HEK293 (cell line): ENCODE results near the gene PPM1J.

Source experiments
- CTCF ChIA-PET: fragments of 350-600 bp; formaldehyde crosslinking; extraction: SDS; loops from one replicate; lab custom pipeline; 2021; ENCODE audit warnings: antibody characterized with exemption; lab: Yijun Ruan, JAX
- POLR2A ChIA-PET: fragments of 300-600 bp; formaldehyde crosslinking; extraction: SDS; loops from one replicate; lab custom pipeline; 2020; ENCODE audit warnings: antibody characterized with exemption, inconsistent platforms; lab: Yijun Ruan, JAX
- H3K27ac ChIP-seq: fragments of 200-500 bp; sonication (Bioruptor generic); 2 replicates; pipeline ENCODE4 v1.5.1; 2014; ENCODE audit warnings: low read depth, low read length, control low read depth, inconsistent platforms; ENCODE audit errors: extremely low read depth
- H3K36me3 ChIP-seq, 2 experiments: fragments of 200-500 bp in 1 of 2; sonication (Bioruptor generic) in 1 of 2; 1 replicate in 1 of 2; 2 replicates in 1 of 2; pipeline ENCODE4 v1.5.1; 2014 to 2017; ENCODE audit warnings: inconsistent platforms in 2 of 2, low read length in 2 of 2; ENCODE audit not compliant: control insufficient read depth in 2 of 2, insufficient read depth in 1 of 2
- H3K4me1 ChIP-seq: fragments of 200-500 bp; sonication (Bioruptor generic); 2 replicates; pipeline ENCODE4 v1.5.1; 2014; ENCODE audit warnings: mild to moderate bottlenecking, low read length, inconsistent platforms; ENCODE audit not compliant: control insufficient read depth, insufficient read depth
- H3K4me3 ChIP-seq: 2 replicates; pipeline ENCODE4 v1.5.1; 2011; ENCODE audit warnings: low read depth, mild to moderate bottlenecking, control low read depth, low read length, moderate library complexity
- H3K9me3 ChIP-seq: fragments of 200-500 bp; sonication (Bioruptor generic); 2 replicates; pipeline ENCODE4 v1.5.1; 2014; ENCODE audit warnings: low read depth, low read length, inconsistent platforms; ENCODE audit not compliant: control insufficient read depth, insufficient read depth
- GLIS2 ChIP-seq: fragments of 450-650 bp; formaldehyde crosslinking; IDR thresholded peaks from 2 replicates; pipeline ENCODE4 v1.5.1; 2016; ENCODE audit warnings: missing biosample characterization, missing genetic modification characterization
- KLF10 ChIP-seq: fragments of 450-650 bp; IDR thresholded peaks from 2 replicates; pipeline ENCODE4 v1.5.1; 2018; ENCODE audit warnings: missing biosample characterization, mild to moderate bottlenecking, missing genetic modification characterization
- KLF8 ChIP-seq: fragments of 450-650 bp; formaldehyde crosslinking; IDR thresholded peaks from 2 replicates; pipeline ENCODE4 v1.5.1; 2016; ENCODE audit warnings: missing biosample characterization, missing genetic modification characterization
- SP2 ChIP-seq: fragments of 450-650 bp; formaldehyde crosslinking; IDR thresholded peaks from 2 replicates; pipeline ENCODE4 v1.5.1; 2016; ENCODE audit warnings: missing biosample characterization, missing genetic modification characterization
- WT1 ChIP-seq: fragments of 450-650 bp; formaldehyde crosslinking; IDR thresholded peaks from 2 replicates; pipeline ENCODE4 v1.5.1; 2016; ENCODE audit warnings: missing biosample characterization, missing genetic modification characterization
- YY1 ChIP-seq: fragments of 450-650 bp; formaldehyde crosslinking; IDR thresholded peaks from 2 replicates; pipeline ENCODE4 v1.5.1; 2018; ENCODE audit warnings: missing biosample characterization, missing genetic modification characterization
- ZBTB20 ChIP-seq: fragments of 450-650 bp; formaldehyde crosslinking; IDR thresholded peaks from 2 replicates; pipeline ENCODE4 v1.5.1; 2016; ENCODE audit warnings: missing biosample characterization, missing genetic modification characterization
- ZFP37 ChIP-seq: fragments of 450-650 bp; formaldehyde crosslinking; IDR thresholded peaks from 2 replicates; pipeline ENCODE4 v1.5.1; 2016; ENCODE audit warnings: missing biosample characterization, missing genetic modification characterization
- ZNF121 ChIP-seq: fragments of 450-650 bp; formaldehyde crosslinking; IDR thresholded peaks from 2 replicates; pipeline ENCODE4 v1.5.1; 2016; ENCODE audit warnings: missing biosample characterization, missing genetic modification characterization
- ZNF146 ChIP-seq: fragments of 450-650 bp; formaldehyde crosslinking; IDR thresholded peaks from 2 replicates; pipeline ENCODE4 v1.5.1; 2016; ENCODE audit warnings: missing biosample characterization, missing genetic modification characterization
- ZNF19 ChIP-seq: fragments of 450-650 bp; formaldehyde crosslinking; IDR thresholded peaks from 2 replicates; pipeline ENCODE4; 2016; ENCODE audit warnings: missing biosample characterization, missing genetic modification characterization, low read depth
- ZNF223 ChIP-seq: fragments of 450-650 bp; formaldehyde crosslinking; IDR thresholded peaks from 2 replicates; pipeline ENCODE4 v1.5.1; 2016; ENCODE audit warnings: missing biosample characterization, missing genetic modification characterization
- ZNF324 ChIP-seq: fragments of 450-650 bp; formaldehyde crosslinking; IDR thresholded peaks from 2 replicates; pipeline ENCODE4 v1.5.1; 2016; ENCODE audit warnings: missing biosample characterization, missing genetic modification characterization
- ZNF600 ChIP-seq: fragments of 450-650 bp; formaldehyde crosslinking; IDR thresholded peaks from 2 replicates; pipeline ENCODE4 v1.5.1; 2016; ENCODE audit warnings: missing biosample characterization, missing genetic modification characterization
- ZNF624 ChIP-seq: fragments of 450-650 bp; formaldehyde crosslinking; IDR thresholded peaks from 2 replicates; pipeline ENCODE4 v1.5.1; 2017; ENCODE audit warnings: missing biosample characterization, missing genetic modification characterization
- ZNF660 ChIP-seq: fragments of 450-650 bp; IDR thresholded peaks from 2 replicates; pipeline ENCODE4 v1.5.1; 2018; ENCODE audit warnings: missing biosample characterization, mild to moderate bottlenecking, missing genetic modification characterization
- ZNF785 ChIP-seq: fragments of 450-650 bp; formaldehyde crosslinking; IDR thresholded peaks from 2 replicates; pipeline ENCODE4 v1.5.1; 2016; ENCODE audit warnings: missing biosample characterization, missing genetic modification characterization
- ZSCAN23 ChIP-seq: fragments of 450-650 bp; formaldehyde crosslinking; IDR thresholded peaks from 2 replicates; pipeline ENCODE4 v1.5.1; 2016; ENCODE audit warnings: missing biosample characterization, missing genetic modification characterization
- ZXDB ChIP-seq: fragments of 450-650 bp; formaldehyde crosslinking; IDR thresholded peaks from 2 replicates; pipeline ENCODE4 v1.5.1; 2016; ENCODE audit warnings: missing biosample characterization, missing genetic modification characterization
- TF ChIP-seq, protein P1 (sequence below): fragments of 450-650 bp; formaldehyde crosslinking; IDR thresholded peaks from 2 replicates; pipeline ENCODE4 v1.5.0; 2017; ENCODE audit warnings: missing biosample characterization, missing genetic modification characterization, borderline replicate concordance
- TF ChIP-seq, protein P2 (sequence below): fragments of 450-650 bp; IDR thresholded peaks from 2 replicates; pipeline ENCODE4 v1.5.1; 2018; ENCODE audit warnings: missing biosample characterization, missing genetic modification characterization
- TF ChIP-seq, protein P3 (sequence below): fragments of 450-650 bp; formaldehyde crosslinking; IDR thresholded peaks from 2 replicates; pipeline ENCODE4 v1.5.1; 2016; ENCODE audit warnings: missing biosample characterization, missing genetic modification characterization
- TF ChIP-seq, protein P4 (sequence below): fragments of 450-650 bp; formaldehyde crosslinking; IDR thresholded peaks from 2 replicates; pipeline ENCODE4 v1.5.1; 2016; ENCODE audit warnings: missing biosample characterization, missing genetic modification characterization, borderline replicate concordance

The PPM1J gene

DNA sequence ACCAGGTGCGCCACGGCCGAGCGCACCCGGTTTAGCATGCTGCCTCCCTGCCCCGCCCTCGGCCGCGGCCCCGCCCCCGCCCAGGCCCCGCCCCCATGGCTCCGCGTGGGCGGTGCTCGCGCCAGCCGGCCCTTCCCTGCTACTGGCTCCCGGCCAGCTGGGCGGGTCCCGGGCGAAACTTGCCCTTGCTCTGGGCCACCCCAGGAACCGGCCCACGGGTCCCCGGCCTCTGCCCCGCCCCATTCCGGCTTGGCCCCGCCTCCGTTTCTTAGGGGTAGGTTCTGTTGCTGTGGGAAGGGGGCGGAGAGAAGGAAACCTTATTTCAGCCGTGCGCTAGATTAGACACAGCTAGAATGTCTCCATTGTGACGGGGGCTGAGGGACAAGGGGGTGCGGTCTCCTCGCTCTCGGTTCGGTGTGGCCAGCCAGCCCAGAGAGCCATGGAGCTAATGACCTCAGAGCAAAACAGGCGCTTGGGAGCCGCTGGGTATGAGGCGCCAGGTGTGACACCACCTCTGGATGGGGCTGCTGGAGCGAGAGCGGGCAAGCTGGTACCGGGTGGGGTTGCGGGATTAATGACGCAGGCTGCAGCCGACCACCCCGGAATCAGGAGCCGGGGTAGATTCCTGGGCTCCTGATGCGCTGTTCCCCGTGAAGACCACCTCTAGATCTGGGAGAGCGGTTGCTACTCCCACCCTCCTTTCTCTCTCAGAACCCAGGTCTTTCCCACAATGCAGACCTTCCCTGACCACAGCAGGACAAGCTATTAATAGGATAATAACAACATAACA is at the start of gene PPM1J (continued):
- TF ChIP-seq ZXDB (tag by site-specific recombination) (0 out of 2 replicates have a peak, but pooled peaks have one; percentile 17), ZNF19 (tag by site-specific recombination) (no peak), ZNF223 (tag by site-specific recombination) (no peak), ZNF624 (no peak), KLF8 (tag by site-specific recombination) (peak; percentile 79), ZNF785 (tag by site-specific recombination) (no peak), SP2 (tag by site-specific recombination) (peak; percentile 92), GLIS2 (tag by site-specific recombination) (peak; percentile 57), ZNF660 (tag by site-specific recombination) (peak; percentile 57), KLF10 (tag by site-specific recombination) (peak; percentile 82; the same call in 1 of the 2 replicates), ZBTB20 (tag by site-specific recombination) (peak; percentile 96)
- TF ChIP-seq, all 188 proteins: peak for 21

DNA sequence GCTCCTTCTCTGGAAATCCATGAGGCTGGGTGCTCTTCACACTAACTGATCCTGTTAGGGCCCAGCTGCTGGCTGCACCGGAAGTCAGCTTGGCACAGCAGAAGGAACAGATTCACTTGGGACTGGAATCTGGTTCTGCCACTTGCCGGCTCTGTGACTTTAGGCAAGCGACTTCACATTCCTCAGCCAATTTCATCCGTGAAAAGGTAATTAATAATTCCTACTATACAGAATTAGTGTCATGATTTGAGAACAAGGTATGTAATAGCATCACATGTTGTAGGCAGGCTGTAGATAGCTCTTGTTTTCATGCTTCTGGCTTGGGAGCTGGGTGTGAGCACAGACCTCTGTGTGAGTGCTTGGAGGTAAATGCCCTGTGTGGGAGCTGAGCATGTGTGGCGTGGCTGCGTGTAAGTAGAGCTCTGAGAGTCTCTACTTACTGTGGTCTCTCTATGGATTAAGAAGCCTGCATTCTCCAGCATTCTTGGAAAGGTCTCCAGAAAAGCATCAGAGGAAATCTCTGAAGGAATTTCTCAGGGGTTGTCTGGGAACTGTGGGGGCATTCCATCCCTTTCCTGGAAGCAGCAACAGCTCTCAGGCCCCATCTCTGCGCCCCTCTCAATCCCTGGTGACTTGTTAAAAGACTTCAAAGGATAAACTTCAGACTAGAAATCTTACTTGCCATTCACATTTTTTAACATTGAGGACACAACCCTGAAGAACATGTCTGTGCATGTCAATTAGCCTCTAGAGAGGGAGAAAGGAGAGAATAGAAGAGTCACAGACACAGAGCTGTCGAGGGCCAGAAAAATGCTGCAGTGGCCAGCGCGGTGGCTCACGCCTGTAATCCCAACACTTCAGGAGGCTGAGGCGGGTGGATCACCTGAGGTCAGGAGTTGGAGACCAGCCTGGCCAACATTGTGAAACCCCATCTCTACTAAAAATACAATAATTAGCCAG is 47.7 kb upstream of the PPM1J start:
- no peaks in the 10 kb centered on the region for H3K9me3 ChIP-seq
- TF ChIP-seq, protein P1, sequence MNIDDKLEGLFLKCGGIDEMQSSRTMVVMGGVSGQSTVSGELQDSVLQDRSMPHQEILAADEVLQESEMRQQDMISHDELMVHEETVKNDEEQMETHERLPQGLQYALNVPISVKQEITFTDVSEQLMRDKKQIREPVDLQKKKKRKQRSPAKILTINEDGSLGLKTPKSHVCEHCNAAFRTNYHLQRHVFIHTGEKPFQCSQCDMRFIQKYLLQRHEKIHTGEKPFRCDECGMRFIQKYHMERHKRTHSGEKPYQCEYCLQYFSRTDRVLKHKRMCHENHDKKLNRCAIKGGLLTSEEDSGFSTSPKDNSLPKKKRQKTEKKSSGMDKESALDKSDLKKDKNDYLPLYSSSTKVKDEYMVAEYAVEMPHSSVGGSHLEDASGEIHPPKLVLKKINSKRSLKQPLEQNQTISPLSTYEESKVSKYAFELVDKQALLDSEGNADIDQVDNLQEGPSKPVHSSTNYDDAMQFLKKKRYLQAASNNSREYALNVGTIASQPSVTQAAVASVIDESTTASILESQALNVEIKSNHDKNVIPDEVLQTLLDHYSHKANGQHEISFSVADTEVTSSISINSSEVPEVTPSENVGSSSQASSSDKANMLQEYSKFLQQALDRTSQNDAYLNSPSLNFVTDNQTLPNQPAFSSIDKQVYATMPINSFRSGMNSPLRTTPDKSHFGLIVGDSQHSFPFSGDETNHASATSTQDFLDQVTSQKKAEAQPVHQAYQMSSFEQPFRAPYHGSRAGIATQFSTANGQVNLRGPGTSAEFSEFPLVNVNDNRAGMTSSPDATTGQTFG, result no peak
- TF ChIP-seq YY1 (tag by site-specific recombination) (no peak), ZNF600 (tag by site-specific recombination) (peak; percentile 43; the same call in 1 of the 2 replicates), ZFP37 (tag by site-specific recombination) (no peak), WT1 (no peak), ZNF785 (tag by site-specific recombination) (no peak), ZSCAN23 (tag by site-specific recombination) (no peak), ZNF121 (tag by site-specific recombination) (no peak), ZNF324 (tag by site-specific recombination) (no peak), ZNF146 (tag by site-specific recombination) (no peak)
- TF ChIP-seq, protein P2, sequence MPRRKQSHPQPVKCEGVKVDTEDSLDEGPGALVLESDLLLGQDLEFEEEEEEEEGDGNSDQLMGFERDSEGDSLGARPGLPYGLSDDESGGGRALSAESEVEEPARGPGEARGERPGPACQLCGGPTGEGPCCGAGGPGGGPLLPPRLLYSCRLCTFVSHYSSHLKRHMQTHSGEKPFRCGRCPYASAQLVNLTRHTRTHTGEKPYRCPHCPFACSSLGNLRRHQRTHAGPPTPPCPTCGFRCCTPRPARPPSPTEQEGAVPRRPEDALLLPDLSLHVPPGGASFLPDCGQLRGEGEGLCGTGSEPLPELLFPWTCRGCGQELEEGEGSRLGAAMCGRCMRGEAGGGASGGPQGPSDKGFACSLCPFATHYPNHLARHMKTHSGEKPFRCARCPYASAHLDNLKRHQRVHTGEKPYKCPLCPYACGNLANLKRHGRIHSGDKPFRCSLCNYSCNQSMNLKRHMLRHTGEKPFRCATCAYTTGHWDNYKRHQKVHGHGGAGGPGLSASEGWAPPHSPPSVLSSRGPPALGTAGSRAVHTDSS, result no peak
- TF ChIP-seq, protein P3, sequence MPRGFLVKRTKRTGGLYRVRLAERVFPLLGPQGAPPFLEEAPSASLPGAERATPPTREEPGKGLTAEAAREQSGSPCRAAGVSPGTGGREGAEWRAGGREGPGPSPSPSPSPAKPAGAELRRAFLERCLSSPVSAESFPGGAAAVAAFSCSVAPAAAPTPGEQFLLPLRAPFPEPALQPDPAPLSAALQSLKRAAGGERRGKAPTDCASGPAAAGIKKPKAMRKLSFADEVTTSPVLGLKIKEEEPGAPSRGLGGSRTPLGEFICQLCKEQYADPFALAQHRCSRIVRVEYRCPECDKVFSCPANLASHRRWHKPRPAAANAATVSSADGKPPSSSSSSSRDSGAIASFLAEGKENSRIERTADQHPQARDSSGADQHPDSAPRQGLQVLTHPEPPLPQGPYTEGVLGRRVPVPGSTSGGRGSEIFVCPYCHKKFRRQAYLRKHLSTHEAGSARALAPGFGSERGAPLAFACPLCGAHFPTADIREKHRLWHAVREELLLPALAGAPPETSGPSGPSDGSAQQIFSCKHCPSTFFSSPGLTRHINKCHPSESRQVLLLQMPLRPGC (tag by site-specific recombination), result no peak
- TF ChIP-seq, protein P4, sequence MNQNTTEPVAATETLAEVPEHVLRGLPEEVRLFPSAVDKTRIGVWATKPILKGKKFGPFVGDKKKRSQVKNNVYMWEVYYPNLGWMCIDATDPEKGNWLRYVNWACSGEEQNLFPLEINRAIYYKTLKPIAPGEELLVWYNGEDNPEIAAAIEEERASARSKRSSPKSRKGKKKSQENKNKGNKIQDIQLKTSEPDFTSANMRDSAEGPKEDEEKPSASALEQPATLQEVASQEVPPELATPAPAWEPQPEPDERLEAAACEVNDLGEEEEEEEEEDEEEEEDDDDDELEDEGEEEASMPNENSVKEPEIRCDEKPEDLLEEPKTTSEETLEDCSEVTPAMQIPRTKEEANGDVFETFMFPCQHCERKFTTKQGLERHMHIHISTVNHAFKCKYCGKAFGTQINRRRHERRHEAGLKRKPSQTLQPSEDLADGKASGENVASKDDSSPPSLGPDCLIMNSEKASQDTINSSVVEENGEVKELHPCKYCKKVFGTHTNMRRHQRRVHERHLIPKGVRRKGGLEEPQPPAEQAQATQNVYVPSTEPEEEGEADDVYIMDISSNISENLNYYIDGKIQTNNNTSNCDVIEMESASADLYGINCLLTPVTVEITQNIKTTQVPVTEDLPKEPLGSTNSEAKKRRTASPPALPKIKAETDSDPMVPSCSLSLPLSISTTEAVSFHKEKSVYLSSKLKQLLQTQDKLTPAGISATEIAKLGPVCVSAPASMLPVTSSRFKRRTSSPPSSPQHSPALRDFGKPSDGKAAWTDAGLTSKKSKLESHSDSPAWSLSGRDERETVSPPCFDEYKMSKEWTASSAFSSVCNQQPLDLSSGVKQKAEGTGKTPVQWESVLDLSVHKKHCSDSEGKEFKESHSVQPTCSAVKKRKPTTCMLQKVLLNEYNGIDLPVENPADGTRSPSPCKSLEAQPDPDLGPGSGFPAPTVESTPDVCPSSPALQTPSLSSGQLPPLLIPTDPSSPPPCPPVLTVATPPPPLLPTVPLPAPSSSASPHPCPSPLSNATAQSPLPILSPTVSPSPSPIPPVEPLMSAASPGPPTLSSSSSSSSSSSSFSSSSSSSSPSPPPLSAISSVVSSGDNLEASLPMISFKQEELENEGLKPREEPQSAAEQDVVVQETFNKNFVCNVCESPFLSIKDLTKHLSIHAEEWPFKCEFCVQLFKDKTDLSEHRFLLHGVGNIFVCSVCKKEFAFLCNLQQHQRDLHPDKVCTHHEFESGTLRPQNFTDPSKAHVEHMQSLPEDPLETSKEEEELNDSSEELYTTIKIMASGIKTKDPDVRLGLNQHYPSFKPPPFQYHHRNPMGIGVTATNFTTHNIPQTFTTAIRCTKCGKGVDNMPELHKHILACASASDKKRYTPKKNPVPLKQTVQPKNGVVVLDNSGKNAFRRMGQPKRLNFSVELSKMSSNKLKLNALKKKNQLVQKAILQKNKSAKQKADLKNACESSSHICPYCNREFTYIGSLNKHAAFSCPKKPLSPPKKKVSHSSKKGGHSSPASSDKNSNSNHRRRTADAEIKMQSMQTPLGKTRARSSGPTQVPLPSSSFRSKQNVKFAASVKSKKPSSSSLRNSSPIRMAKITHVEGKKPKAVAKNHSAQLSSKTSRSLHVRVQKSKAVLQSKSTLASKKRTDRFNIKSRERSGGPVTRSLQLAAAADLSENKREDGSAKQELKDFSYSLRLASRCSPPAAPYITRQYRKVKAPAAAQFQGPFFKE (tag by site-specific recombination), result no peak

More for the DNA sequence above, 47.7 kb upstream of the PPM1J start:
- Histone ChIP-seq H3K4me1 (no peaks in the 10 kb centered on the region), H3K27ac (no peak overlapping the region), H3K36me3 (no peaks in the 10 kb centered on the region), H3K4me3 (no peak overlapping the region)
- ChIA-PET POLR2A (interaction anchor here (0.5 kb wide), 1 partner anchor 204 kb away, joined by 4 read pairs; no protein-coding TSS in a partner anchor), CTCF (interaction anchor here (0.6 to 1.8 kb wide), 5 partner anchors 12 to 380 kb away, joined by 3 to 8 read pairs (median 4); a partner anchor contains a TSS)
